Endodermal cell (in vitro differentiated cells): Measurements from ENCODE around the gene S100P. TPM values are rescaled to one million over a fixed set of nuclear protein-coding genes. Genes with fewer than 3 reads are reported as not detected.
"Not testable (repeated sequence)": the region's sequence is repeated elsewhere in the genome, so short reads cannot be mapped to it uniquely, and the experiment has no call there.

Experiments
- DNase-seq: peaks from one replicate; pipeline ENCODE4 v3.0.0-alpha.2; 2017
- H3K27ac ChIP-seq: 2 replicates; pipeline ENCODE4 v1.5.1; 2013; ENCODE audit warnings: mild to moderate bottlenecking, low read depth, low read length, moderate library complexity
- H3K27me3 ChIP-seq: 2 replicates; pipeline ENCODE4 v1.6.1; 2013; ENCODE audit warnings: mild to moderate bottlenecking, low read length, moderate library complexity; ENCODE audit not compliant: insufficient read depth, control insufficient read depth, poor library complexity, severe bottlenecking
- H3K36me3 ChIP-seq: 2 replicates; pipeline ENCODE4 v1.7.0; 2013; ENCODE audit warnings: mild to moderate bottlenecking, low read length, moderate library complexity; ENCODE audit not compliant: control insufficient read depth, insufficient read depth
- H3K4me1 ChIP-seq: one replicate; pipeline ENCODE4 v1.7.0; 2013; ENCODE audit warnings: low read length; ENCODE audit not compliant: control insufficient read depth, insufficient read depth
- H3K4me3 ChIP-seq: 2 replicates; pipeline ENCODE4 v1.5.1; 2013; ENCODE audit warnings: mild to moderate bottlenecking, low read length, moderate library complexity
- H3K9ac ChIP-seq: 2 replicates; pipeline ENCODE4 v1.6.1; 2013; ENCODE audit warnings: mild to moderate bottlenecking, low read length, moderate library complexity; ENCODE audit not compliant: poor library complexity, severe bottlenecking; ENCODE audit errors: extremely low read depth
- H3K9me3 ChIP-seq: 2 replicates; pipeline ENCODE4 v1.6.1; 2013; ENCODE audit warnings: mild to moderate bottlenecking, low read length, moderate library complexity; ENCODE audit not compliant: control insufficient read depth
- H3K27ac Mint-ChIP-seq: 2 replicates; pipeline ENCODE4 v1.8.0; 2020; ENCODE audit warnings: mixed read lengths
- H3K27me3 Mint-ChIP-seq: 2 replicates; pipeline ENCODE4 v1.8.0; 2021; ENCODE audit warnings: mild to moderate bottlenecking, mixed read lengths; ENCODE audit not compliant: insufficient read depth
- H3K36me3 Mint-ChIP-seq: 2 replicates; pipeline ENCODE4 v1.8.0; 2020; ENCODE audit warnings: low read depth, mixed read lengths
- H3K4me1 Mint-ChIP-seq: 2 replicates; pipeline ENCODE4 v1.8.0; 2020; ENCODE audit warnings: mixed read lengths
- H3K4me3 Mint-ChIP-seq: 2 replicates; pipeline ENCODE4 v1.8.0; 2020; ENCODE audit warnings: mild to moderate bottlenecking, moderate library complexity, mixed read lengths
- H3K9me3 Mint-ChIP-seq: 2 replicates; pipeline ENCODE4 v1.8.0; 2020; ENCODE audit warnings: mild to moderate bottlenecking, mixed read lengths
- WGBS, 2 experiments: methylation state at CpG; one replicate each; pipeline versions ENCODE4 v1.1.5 to v1.1.7; 2013; ENCODE audit warnings: missing lambda C conversion rate in 2 of 2, mixed read lengths in 1 of 2; ENCODE audit not compliant: insufficient coverage in 1 of 2, insufficient read length in 1 of 2; 5-methylcytosine and 5-hydroxymethylcytosine counted together
- total RNA-seq, 2 donors: library from RNA; stranded (reverse); fragmentation: NEBNext Ultra II Directional in 1 of 2; extraction: Animal tissue kit (Norgen Biotek cat#: 25700) in 1 of 2; gene quantifications; 2 replicates in 1 of 2; 3 replicates in 1 of 2; pipeline ENCODE4 v1.2.1, GENCODE V29; 2021
- TF ChIP-seq, protein P1 (sequence below): fragments of 200-600 bp; sonication (generic); conservative IDR thresholded peaks from 2 replicates; pipeline ENCODE4 v1.5.0; 2021; ENCODE audit warnings: antibody characterized with exemption, mild to moderate bottlenecking

Gene S100P
- total RNA-seq, 2 donors from 2014 or later: not detected

DNA sequence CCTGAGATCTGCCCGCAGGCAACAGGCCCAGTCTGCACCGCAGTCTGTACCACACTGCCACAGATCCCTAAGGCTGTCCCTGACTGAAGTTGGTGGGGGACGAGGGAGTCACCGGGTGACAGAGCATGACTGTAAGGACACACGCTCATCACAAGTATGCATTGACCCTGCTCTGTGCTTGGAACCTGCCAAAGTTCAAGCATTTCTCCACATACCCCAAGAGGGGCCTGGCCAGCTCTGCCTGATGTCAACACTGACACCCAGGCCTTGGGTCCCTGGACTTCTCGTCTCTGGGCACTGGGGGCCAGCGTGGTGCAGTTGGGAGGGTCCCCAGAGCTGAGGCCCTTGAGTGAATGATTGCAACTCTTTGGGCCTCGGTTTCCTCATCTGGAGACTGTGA is 30.2 kb downstream of the S100P start:
- Mint-ChIP-seq H3K27me3 (no peaks in the 10 kb centered on the region), H3K27ac (no peak overlapping the region), H3K4me1 (peaks cover 2% of the 10 kb centered on the region), H3K4me3 (no peak overlapping the region), H3K9me3 (no peaks in the 10 kb centered on the region), H3K36me3 (no peaks in the 10 kb centered on the region)
- TF ChIP-seq, protein P1, sequence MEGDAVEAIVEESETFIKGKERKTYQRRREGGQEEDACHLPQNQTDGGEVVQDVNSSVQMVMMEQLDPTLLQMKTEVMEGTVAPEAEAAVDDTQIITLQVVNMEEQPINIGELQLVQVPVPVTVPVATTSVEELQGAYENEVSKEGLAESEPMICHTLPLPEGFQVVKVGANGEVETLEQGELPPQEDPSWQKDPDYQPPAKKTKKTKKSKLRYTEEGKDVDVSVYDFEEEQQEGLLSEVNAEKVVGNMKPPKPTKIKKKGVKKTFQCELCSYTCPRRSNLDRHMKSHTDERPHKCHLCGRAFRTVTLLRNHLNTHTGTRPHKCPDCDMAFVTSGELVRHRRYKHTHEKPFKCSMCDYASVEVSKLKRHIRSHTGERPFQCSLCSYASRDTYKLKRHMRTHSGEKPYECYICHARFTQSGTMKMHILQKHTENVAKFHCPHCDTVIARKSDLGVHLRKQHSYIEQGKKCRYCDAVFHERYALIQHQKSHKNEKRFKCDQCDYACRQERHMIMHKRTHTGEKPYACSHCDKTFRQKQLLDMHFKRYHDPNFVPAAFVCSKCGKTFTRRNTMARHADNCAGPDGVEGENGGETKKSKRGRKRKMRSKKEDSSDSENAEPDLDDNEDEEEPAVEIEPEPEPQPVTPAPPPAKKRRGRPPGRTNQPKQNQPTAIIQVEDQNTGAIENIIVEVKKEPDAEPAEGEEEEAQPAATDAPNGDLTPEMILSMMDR: no peak
- no peaks in the 10 kb centered on the region for H3K4me1 ChIP-seq
- H3K36me3 ChIP-seq: no peaks in the 10 kb centered on the region
- WGBS, 2 experiments: 92 to 99% methylated on average over 8 of the region's 8 CpGs
- no peaks in the 10 kb centered on the region for H3K27me3 ChIP-seq
- H3K9me3 ChIP-seq: no peaks in the 10 kb centered on the region
- no peak overlapping the region for H3K9ac ChIP-seq
- no peak overlapping the region for H3K27ac ChIP-seq
- H3K4me3 ChIP-seq: no peak overlapping the region
- no peak for DNase-seq

DNA sequence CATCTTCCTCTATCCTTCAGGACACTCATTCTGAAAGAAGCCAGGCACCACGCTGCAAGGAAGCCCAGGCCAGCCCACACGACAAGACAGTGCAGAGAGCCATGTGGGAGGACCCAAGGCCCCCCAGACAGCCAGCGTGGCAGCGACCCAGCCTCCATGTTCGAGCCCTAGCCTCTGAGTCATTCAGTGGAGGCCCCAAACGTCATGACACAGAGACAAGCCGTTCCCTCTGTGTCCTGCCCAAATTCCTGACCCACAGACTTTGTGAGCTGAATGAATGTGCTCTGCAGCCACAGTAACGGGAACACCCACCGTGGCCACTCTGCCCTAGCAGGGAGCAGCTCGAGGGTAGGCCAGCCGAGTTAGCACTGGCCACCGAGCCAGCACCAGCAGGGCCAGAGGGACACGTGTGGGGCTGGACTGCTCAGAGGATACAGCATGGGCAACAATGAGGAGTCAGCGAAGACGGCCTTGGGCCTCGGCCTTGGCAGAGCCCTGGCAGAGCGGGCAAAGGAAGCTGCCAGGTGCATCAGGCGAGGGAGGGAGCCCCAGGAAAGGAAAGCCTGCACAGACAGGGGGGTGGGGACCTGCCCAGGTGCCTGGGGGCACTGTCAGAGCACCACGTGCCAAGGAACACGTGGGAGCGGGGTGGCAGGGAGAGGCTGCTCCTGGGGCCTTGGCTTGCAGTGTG is 30.9 kb downstream of the S100P start:
- no peaks in the 10 kb centered on the region for H3K4me1 ChIP-seq
- H3K9ac ChIP-seq: no peak overlapping the region
- TF ChIP-seq, protein P1: no peak
- Mint-ChIP-seq H3K36me3 (no peaks in the 10 kb centered on the region), H3K4me3 (no peak overlapping the region), H3K27ac (no peak overlapping the region), H3K9me3 (no peaks in the 10 kb centered on the region), H3K27me3 (no peaks in the 10 kb centered on the region), H3K4me1 (peaks cover 2% of the 10 kb centered on the region)
- H3K27me3 ChIP-seq: no peaks in the 10 kb centered on the region
- H3K4me3 ChIP-seq: no peak overlapping the region
- no peaks in the 10 kb centered on the region for H3K36me3 ChIP-seq
- 85 to 88% methylated on average over 14 to 21 of the region's 21 CpGs for WGBS, 2 experiments
- H3K27ac ChIP-seq: no peak overlapping the region
- DNase-seq: no peak
- no peaks in the 10 kb centered on the region for H3K9me3 ChIP-seq

DNA sequence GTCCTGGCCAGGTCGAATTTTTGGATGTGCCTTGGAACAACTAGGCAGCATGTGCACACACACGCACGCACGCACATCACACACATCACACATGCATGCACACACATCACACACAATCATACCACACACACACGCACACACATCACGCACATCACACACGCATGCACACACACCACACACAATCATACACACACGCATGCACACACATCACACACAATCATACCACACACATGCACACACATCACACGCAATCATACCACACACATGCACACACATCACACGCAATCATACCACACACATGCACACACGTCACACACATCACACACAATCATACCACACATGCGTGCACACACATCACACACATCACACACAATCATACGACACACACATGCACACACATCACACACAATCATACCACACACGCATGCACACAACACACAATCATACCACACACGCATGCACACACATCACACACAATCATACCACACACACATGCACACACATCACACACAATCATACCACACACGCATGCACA is 31.8 kb downstream of the S100P start:
- not testable (repeated sequence) for H3K27ac ChIP-seq, H3K9me3 ChIP-seq, H3K9me3 Mint-ChIP-seq, H3K4me1 Mint-ChIP-seq, H3K36me3 ChIP-seq, H3K27me3 ChIP-seq, H3K4me3 ChIP-seq, H3K9ac ChIP-seq, H3K27me3 Mint-ChIP-seq, H3K27ac Mint-ChIP-seq, H3K36me3 Mint-ChIP-seq, H3K4me3 Mint-ChIP-seq, DNase-seq, H3K4me1 ChIP-seq
- 77 to 91% methylated on average over 5 to 15 of the region's 16 CpGs for WGBS, 2 experiments
